ENCODE measurements around the gene TMEM141.

The TMEM141 gene

GRCh38 chr9:136808075-136808805 is 17.1 kb downstream of the TMEM141 start:
- peak in 1 of 2 donors; percentile 32 for DNase-seq (ENCODE audit: low read depth in 1 of 2, low spot score in 1 of 2)

DNA sequence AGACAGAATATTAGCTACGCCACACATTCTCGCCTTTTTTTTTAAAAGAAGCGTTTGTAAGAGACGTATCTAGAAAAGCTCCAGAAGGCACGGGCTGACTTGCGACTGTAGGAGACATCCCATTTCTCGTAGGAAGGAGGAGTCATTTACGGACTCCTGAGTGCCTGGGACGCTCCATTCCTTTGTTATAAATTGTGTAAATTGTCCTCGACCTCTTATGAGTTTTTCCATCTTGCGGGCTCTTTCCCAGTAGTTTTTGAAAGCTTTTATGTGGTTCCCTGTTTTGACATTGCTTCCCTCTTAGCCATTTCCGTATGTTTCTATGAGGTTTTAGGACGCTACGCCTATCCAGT is 17.6 kb downstream of the TMEM141 start:
- no peak for DNase-seq (ENCODE audit: low read depth in 1 of 2, low spot score in 1 of 2)

DNA sequence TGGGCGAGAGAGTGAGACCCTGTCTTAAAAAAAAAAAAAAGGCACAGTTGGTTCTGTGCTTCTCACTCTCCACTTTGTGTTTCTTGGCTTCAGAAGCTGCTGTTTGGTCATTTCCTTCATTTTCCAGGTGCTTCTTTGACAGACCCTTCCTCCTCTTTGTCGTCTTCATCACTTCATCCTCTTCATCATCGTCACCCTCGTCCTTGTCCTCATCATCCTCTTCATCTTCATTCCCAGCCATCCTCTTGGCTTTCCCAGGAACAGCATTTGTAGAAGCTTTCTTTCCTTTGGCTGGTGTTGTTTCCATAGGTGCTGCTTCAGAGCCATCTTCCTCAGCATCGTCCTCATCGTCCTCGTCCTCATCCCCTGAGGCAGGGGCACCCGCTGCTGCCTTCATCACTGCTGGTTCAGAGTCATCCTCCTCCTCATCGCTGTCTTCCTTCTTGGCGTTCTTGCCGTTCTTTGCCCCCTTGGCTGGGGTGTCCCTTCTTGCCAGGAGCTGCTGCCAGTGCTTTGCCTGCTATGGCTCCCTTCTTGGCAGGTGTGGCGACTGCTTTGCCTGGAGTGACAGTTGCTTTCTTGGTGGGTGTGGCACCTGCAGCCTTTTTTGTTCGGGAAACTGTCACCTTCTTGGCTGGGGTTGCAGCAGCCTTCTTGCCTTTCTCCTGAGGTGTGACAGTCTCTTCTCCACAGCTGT is 23.7 kb downstream of the TMEM141 start:
- no peak for DNase-seq (ENCODE audit: low read depth in 1 of 2, low spot score in 1 of 2)

DNA sequence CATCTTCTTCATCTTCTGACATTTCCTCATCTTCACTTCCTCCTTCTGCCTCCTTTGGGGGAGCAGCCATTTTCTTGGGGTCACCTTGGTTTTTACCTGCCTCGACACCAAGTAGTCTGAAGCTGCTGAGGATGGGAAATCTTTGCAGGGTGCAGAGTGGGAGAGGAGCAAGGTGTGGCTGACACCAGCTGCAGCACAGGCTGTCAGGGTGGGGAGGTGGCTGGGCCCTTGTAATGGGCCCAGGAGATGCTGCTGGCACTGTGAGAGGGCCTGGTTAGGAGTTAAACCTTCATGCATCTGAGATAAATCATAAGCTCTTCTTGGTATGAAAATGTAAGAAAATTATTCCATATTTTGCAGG is 24.3 kb downstream of the TMEM141 start:
- no peak for DNase-seq (ENCODE audit: low read depth in 1 of 2, low spot score in 1 of 2)

DNA sequence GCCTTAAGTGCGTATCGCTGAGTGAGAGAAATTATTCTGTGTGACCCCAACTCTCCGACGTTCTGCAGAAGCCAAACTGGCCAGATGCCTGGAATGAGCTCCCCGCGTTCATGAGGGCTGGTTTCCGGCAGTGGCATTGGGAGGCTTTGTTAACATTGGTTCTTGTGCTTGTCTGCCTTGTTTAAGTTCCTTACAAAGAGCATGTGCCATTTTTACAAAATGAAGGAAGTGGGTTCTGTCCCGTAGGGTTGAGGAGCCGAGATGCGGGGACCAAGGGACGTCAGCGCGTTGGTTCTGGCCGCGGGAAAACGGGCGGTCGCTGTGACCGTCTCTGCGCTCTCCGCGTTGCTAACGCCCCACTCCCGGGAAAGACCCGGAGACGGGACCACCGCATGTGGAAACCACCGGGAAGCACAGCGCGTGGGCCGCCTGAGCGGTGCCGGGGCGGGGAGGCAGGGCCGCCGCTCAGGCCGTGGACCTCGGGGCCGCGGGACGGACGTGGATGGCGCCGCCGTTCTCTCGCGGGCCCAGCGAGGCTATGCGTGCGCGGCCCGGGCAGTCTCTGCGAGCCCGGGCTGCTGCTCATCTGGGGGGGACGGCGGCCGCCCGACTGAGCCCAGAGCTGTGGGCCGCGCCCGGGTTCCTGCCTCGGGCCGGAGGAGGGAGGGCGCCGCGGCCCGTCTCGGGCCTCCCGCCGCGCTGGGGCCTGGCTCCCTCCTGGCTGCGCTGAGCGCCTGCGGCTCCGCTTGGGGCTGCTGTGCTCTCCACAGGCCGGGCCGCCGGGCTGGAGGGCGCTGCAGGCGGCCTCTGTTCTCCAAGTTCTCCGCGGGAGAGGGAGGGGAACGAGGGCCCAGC is 30.1 kb downstream of the TMEM141 start:
- DNase-seq (ENCODE audit: low read depth in 1 of 2, low spot score in 1 of 2) = no peak

DNA sequence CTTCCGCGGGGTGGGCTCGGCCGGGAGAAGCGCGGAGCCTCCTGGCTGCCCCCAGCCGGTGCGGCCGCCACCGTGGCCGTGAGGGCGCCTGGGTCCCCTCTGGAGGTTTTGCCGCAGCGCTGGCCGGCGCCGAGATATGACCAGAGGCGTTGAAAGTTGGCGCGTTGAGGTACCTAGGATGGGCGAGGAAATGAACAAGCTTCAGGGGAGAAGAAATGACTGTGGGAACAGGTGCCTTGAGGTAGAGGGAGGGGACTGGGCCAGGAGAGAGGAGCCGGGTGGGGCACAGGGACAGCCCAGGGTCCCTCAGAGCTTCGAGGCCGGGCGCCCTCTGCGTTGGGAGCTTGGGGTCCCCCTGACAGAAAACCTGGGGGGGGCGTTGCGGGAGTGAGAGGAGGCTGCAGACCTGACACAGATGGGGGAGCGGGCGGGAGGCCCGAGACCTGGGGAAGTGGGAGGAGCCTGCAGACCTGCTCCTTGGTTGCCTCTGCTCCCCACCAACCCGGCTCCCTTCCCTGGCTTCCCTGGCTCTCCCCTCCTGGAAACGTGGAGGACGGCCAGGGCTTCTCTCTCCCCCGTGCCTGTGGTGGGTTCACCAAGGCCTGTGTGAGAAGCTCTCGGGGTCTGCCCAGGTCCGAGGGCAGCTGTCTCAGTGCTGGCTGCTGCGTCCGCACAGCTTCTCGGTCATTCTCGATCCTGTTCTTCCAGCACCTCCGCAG is 30.8 kb downstream of the TMEM141 start:
- DNase-seq (ENCODE audit: low read depth in 1 of 2, low spot score in 1 of 2) = no peak

DNA sequence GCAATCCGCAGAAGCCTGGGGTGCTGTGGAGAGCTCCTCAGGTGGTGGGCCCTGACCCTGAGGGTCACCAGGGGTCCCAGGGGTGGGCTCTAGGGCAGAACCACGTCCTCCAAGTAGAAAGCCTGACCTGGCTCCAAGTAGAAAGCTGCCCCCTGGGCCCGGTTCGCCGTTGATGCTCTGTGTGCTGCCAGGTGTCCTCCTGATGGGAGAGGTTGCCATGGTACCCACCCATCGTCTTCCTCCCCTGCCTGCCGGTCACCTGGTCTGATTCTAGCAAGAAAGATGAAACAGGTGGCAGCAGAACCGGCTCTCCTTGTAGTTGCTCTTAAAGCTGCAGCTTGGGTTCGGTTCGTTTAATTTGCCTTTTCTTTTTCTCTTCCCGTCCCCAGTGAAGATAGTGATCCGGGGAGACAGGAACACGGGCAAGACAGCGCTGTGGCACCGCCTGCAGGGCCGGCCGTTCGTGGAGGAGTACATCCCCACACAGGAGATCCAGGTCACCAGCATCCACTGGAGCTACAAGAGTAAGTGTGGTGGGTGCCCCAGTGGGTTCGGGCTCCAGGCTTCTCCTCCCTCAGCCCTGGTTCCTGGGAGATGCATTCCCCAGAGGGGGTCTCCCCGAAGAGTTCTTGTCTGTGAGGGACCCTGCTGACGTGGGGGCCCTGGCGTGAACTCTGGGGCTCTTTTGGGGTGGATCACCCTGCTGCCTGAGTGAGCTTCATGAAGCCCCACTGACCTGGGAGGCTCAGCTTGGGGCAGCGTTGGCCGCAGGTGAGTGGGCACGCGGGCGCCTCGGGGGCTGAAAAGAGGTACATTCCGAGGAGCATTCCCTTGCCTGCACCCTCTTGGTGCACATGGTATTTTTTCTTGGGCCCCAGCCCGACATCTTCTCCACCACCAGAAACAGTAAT is 32.2 kb downstream of the TMEM141 start:
- DNase-seq (ENCODE audit: low read depth in 1 of 2, low spot score in 1 of 2) = no peak

DNA sequence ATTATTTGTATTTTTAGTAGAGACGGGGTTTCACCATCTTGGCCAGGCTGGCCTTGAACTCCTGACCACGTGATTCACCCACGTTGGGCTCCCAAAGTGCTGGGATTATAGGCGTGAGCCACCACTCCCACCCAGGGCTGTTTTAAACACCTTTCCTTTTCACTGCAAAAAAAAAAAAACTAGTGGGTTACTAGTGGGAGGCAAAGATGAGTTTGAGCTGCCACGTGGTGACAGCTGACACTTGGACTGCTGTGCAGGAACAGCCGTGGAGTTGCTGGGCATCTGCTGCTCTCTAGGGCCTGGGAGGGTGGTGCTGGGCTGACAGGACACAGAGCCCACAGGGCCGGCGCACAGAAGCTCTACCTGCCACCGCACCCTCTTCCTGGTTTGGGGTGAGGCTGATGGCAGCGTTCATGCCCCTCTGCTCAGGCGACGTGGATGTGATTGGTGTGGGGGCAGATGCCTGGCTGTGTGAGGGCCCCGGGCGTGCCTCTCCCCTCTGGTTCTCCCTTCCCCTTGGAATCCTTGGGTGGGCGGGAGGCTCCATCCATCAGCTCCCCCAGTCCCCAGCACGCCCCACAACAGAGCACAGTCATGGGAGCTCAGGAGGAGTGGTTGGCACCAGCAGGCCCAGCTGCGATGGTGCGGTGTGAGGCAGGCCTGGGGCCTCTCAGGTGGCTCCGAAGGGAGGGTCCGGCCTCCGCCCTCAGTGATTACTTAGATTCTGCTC is 33.5 kb downstream of the TMEM141 start:
- no peak for DNase-seq (ENCODE audit: low read depth in 1 of 2, low spot score in 1 of 2)

DNA sequence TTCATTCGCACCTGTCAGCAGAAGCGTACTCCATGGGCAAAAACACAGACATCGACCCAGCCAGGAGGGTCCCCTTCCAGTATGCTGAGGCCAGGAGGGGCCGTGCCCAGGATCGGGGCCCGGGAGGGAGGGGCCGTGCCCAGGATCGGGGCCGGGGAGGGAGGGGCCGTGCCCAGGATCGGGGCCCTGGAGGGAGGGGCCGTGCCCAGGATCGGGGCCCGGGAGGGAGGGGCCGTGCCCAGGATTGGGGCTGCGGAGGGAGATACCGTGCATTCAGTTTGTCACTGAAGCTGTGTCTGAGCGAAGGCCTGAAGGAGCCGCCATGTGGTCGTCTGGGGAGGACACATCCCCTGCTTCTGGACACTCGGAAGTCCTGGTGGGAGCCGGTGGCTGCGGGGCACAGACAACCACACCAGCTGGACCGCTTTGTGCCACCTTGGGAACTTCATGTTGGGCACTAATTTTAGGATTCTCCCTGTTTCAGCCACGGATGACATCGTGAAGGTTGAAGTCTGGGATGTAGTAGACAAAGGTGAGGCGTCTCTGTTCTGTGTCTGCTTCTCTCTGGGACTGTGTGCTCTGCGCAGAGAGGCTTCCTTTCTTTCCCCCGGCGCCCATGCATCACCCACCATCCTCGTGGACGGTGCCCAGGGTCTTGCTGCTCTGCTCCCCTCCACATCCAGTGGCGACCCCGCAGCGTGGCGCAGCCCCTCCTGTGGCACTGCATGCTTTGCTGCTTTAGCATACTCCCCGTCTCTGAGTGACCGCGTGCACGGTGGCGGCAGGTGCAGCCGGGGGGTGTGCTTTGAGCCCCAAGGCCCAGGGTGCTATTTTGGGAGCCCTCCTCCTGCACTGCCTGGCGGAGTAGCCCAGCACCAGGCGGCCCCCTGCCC is 34.4 kb downstream of the TMEM141 start:
- DNase-seq (ENCODE audit: low read depth in 1 of 2, low spot score in 1 of 2) = no peak

DNA sequence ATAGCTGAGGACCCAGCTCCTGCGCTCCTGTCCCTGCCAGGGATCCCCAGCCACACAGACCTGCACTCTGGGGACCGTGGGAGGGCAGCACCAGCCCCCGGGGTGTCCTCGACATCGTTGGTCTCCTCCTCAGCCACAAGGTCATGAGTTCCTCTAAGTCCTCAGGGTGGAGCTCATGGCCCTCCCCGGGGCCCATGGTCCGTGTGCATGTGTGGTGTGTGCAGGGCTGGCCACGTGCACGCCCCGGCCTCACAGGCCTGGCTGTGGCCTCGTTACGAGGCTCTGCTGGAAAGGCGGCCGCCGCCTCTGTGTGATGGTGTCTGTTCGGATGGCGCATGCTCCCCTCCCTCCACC is 35.0 kb downstream of the TMEM141 start:
- DNase-seq (ENCODE audit: low read depth in 1 of 2, low spot score in 1 of 2) = no peak

- no peak for DNase-seq (ENCODE audit: low read depth in 1 of 2, low spot score in 1 of 2)
Observed at GRCh38 chr9:136826703-136827582, 35.8 kb downstream of the TMEM141 start.

- no peak for DNase-seq (ENCODE audit: low read depth in 1 of 2, low spot score in 1 of 2)
Observed at GRCh38 chr9:136827794-136828473, 36.8 kb downstream of the TMEM141 start.

GRCh38 chr9:136828474-136829140 is 37.5 kb downstream of the TMEM141 start:
- DNase-seq (ENCODE audit: low read depth in 1 of 2, low spot score in 1 of 2) = no peak

DNA sequence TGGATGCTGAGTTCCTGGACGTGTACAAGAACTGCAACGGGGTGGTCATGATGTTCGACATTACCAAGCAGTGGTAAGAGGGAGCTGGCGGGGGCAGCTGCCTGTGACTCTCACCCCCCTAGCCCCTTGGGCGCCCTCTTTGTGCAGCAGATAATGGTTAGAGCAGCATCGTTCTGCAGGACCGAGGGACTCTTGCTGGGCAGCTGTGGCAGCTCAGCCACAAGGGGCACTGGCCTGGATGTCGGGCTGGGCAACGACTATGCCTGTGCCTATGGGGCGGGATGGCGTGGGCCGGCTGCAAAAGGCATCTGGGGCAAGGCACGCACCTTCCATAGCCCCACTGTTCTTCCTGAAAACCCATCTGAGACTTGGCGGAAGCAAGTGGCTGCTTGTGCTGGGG is 38.3 kb downstream of the TMEM141 start:
- DNase-seq (ENCODE audit: low read depth in 1 of 2, low spot score in 1 of 2) = no peak

DNA sequence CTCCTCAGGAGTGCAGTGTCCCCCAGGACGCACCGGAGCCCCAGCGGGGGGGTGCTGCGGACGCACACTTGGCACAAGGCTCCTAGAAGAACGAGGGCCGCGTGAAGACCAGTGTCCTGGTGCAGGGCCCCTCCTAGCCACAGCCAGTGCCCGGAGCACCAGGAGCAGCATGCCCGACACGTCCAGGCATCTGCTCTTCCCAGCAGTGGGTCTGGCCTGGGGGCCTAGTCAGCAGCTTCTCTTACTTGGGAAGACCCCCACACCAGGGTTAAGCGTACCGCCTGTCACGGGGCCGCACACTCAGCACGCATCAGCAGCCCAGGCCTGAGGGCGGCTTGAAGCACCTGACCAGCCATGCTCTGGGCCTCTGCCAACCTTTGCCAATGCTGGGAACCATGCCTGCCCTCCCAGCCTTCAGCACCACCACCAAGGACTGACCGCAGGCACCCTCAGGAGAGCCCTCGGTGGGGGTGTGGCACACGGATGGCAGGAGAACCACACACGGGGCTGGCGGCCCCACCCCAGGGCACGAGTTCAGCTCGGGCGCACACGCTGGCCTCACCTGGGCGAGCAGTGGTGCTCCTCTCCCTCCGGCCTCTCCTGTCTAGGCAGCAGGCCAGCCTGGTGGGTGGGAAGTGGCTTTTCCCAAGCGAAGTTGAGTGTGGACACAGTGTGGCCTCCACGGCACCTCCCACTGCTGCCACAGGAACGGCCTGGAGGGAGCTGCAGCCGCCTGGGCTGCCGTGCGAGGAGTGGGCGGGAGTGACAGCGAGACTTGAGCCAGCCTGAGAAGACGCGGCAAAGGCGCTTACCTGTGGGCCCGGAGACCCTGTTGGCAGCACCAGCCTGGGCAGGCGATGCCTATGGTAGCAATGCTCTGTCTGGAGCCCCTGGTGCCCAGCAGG is 39.1 kb downstream of the TMEM141 start:
- DNase-seq (ENCODE audit: low read depth in 1 of 2, low spot score in 1 of 2) = no peak
